K562 (cell line): ENCODE results near the gene AGPAT2. TPM values are rescaled to one million over a fixed set of nuclear protein-coding genes. Genes with fewer than 3 reads are reported as not detected.
A peak's percentile ranks its signal among the peaks of the same experiment; 100 is the strongest.

Experiments
- ATAC-seq: fragments of 200-7000 bp; cut with Tn5 transposase; 3 replicates; pipeline ENCODE4 v1.9.1; 2020; ENCODE audit warnings: moderate library complexity
- BruUV-seq: library from RNA; stranded (reverse); fragments of 400-500 nt; replicated peaks from 2 replicates; lab custom pipeline; 2021; lab: Mats Ljungman, UMichigan
- CTCF ChIA-PET: fragments of 300-600 bp; formaldehyde crosslinking; extraction: SDS; loops from one replicate; lab custom pipeline; 2021; ENCODE audit warnings: low intra/inter-chr PET ratio; lab: Yijun Ruan, JAX
- POLR2A ChIA-PET: fragments of 300-600, 350-650 bp; sonication (Branson Sonifier 250); formaldehyde crosslinking; extraction: SDS; loops from one replicate; lab custom pipeline; 2021; ENCODE audit warnings: antibody characterized with exemption, inconsistent platforms; lab: Yijun Ruan, JAX
- DNase-seq, 4 experiments: peaks; one replicate each; pipeline versions ENCODE4 v3.0.0 to v3.0.0-alpha.2; 2011 to 2018; ENCODE audit warnings: low spot score in 3 of 4, mixed read lengths in 3 of 4; ENCODE audit errors: extremely low read depth in 1 of 4
- FAIRE-seq: peaks from 2 replicates; lab custom pipeline; 2011; peaks lifted over from hg19 to GRCh38; lab: Jason Lieb, UNC
- H2AFZ ChIP-seq: 2 replicates; pipeline ENCODE4 v1.6.0; 2011; ENCODE audit warnings: low read depth, low read length, control low read depth, inconsistent platforms
- H3K27ac ChIP-seq: fragments of 200-600 bp; 3 replicates; pipeline ENCODE4 v1.8.0; 2011; ENCODE audit warnings: low read depth, mild to moderate bottlenecking, control low read depth, inconsistent platforms, low read length, moderate library complexity, mixed read lengths; ENCODE audit errors: extremely low read depth
- H3K27me3 ChIP-seq, 2 experiments: fragments of 300-600 bp in 1 of 2; 2 replicates in 1 of 2; 3 replicates in 1 of 2; pipeline versions ENCODE4 v1.6.0 to v1.8.0; 2011; ENCODE audit warnings: inconsistent platforms in 2 of 2, low read length in 2 of 2, mild to moderate bottlenecking in 1 of 2, mixed read lengths in 1 of 2, moderate library complexity in 1 of 2; ENCODE audit not compliant: control insufficient read depth in 2 of 2, insufficient read depth in 2 of 2
- H3K36me3 ChIP-seq: fragments of 300-600 bp; 3 replicates; pipeline ENCODE4 v1.8.0; 2011; ENCODE audit warnings: mild to moderate bottlenecking, low read length, inconsistent platforms; ENCODE audit not compliant: control insufficient read depth, insufficient read depth
- H3K4me1 ChIP-seq, 2 experiments: fragments of 200-600 bp in 1 of 2; replicated peaks in 1 of 2; 2 replicates in 1 of 2; 3 replicates in 1 of 2; pipeline versions ENCODE4 v1.5.1 to v1.8.0; 2011; ENCODE audit warnings: inconsistent platforms in 2 of 2, low read length in 2 of 2, mild to moderate bottlenecking in 1 of 2, mixed read lengths in 1 of 2, moderate library complexity in 1 of 2; ENCODE audit not compliant: control insufficient read depth in 2 of 2, insufficient read depth in 2 of 2
- H3K4me2 ChIP-seq: 2 replicates; pipeline ENCODE4 v1.6.1; 2011; ENCODE audit warnings: low read length, control low read depth, inconsistent platforms, mixed read lengths; ENCODE audit not compliant: insufficient read depth
- H3K4me3 ChIP-seq: fragments of 200-600 bp; sonication (generic), shearing (Covaris generic); 2 replicates; pipeline ENCODE4 v1.5.1; 2016; ENCODE audit warnings: control low read depth, inconsistent platforms
- H3K79me2 ChIP-seq: fragments of 200-600 bp; 3 replicates; pipeline ENCODE4 v1.8.0; 2011; ENCODE audit warnings: low read length, inconsistent platforms; ENCODE audit not compliant: control insufficient read depth, insufficient read depth
- H3K9ac ChIP-seq, 2 experiments: 2 replicates each; pipeline versions ENCODE4 v1.6.0 to v1.6.1; 2011; ENCODE audit warnings: low read depth in 2 of 2, low read length in 2 of 2, control low read depth in 1 of 2, inconsistent platforms in 1 of 2, mild to moderate bottlenecking in 1 of 2, mixed read lengths in 1 of 2; ENCODE audit not compliant: insufficient read depth in 1 of 2
- H3K9me1 ChIP-seq: one replicate; pipeline ENCODE4 v1.6.0; 2011; ENCODE audit warnings: inconsistent platforms, mild to moderate bottlenecking, low read length, moderate library complexity; ENCODE audit not compliant: control insufficient read depth, insufficient read depth
- H3K9me3 ChIP-seq: replicated peaks from 2 replicates; pipeline ENCODE4 v1.5.1; 2011; ENCODE audit warnings: low read depth, low read length, inconsistent platforms; ENCODE audit not compliant: control insufficient read depth, insufficient read depth
- H4K20me1 ChIP-seq: replicated peaks from 2 replicates; pipeline ENCODE4 v1.6.1; 2011; ENCODE audit warnings: low read length, inconsistent platforms, mixed read lengths; ENCODE audit not compliant: control insufficient read depth, insufficient read depth
- MAX ChIP-seq: sonication (generic); formaldehyde crosslinking; IDR thresholded peaks from 2 replicates; pipeline ENCODE4 v1.9.0; 2022; ENCODE audit warnings: mild to moderate bottlenecking, missing genetic modification reagents
- NFIC ChIP-seq: fragments of 450-650 bp; IDR thresholded peaks from 2 replicates; pipeline ENCODE4 v1.6.1; 2017; ENCODE audit warnings: mild to moderate bottlenecking, inconsistent platforms
- POLR2G ChIP-seq: fragments of 200-400 bp; formaldehyde crosslinking; IDR thresholded peaks from 2 replicates; pipeline ENCODE4 v1.6.1; 2017; ENCODE audit warnings: low read depth, mild to moderate bottlenecking, antibody characterized with exemption, low read length, moderate library complexity
- SREBF1 ChIP-seq: fragments of 150-350 bp; IDR thresholded peaks from 2 replicates; pipeline ENCODE4 v1.6.1; 2014; ENCODE audit warnings: antibody characterized with exemption, low read depth, low read length, borderline replicate concordance
- WGBS: fragments of 100-300 bp; shearing (Covaris generic); methylation state at CpG from one replicate; pipeline ENCODE4 v1.1.6; 2016; ENCODE audit warnings: low coverage, mixed read lengths; ENCODE audit not compliant: insufficient coverage; ENCODE audit errors: missing lambda C conversion rate; 5-methylcytosine and 5-hydroxymethylcytosine counted together
- in situ Hi-C: fragments of 300-500 bp; cut with MboI; formaldehyde crosslinking; loops from 4 replicates; pipeline ENCODE4 v1.15.0; 2018; ENCODE audit warnings: inconsistent platforms, mixed read lengths
- intact Hi-C: fragments of 100-400 bp; cut with micrococcal nuclease; formaldehyde crosslinking; loops from 2 replicates; pipeline ENCODE4 v1.14.2; 2022
- polyA plus RNA-seq, 8 experiments: library from polyadenylated mRNA; depleted of rRNA in 4 of 8; stranded (reverse) in 5 of 8; unstranded in 3 of 8; fragments of >200 nt; fragmentation: Nextera tagmentation in 2 of 8; fragmentation: Illumina TruSeq in 1 of 8; extraction: Ambion mirVana in 2 of 8; extraction: Trizol in 1 of 8; gene quantifications; 2 replicates each; pipeline versions ENCODE4 v1.2.1 to v1.2.3, GENCODE V29; 2011 to 2014; ENCODE audit warnings: inconsistent platforms in 1 of 8, missing spikeins in 1 of 8
- total RNA-seq, 7 experiments: library from RNA; depleted of rRNA in 6 of 7; stranded (reverse); fragments of >200 nt in 6 of 7; fragmentation: Illumina TruSeq in 2 of 7; extraction: Trizol in 2 of 7; gene quantifications; 2 replicates each; pipeline versions ENCODE4 v1.2.1 to v1.2.3, GENCODE V29; 2011 to 2021; ENCODE audit warnings: low replicate concordance in 1 of 7

Gene AGPAT2
- total and polyA plus RNA-seq, 9 of the 15 experiments (the other 6 are each of a cell fraction or from before 2014, with no cell fraction given): 0.13 to 54.5 (median 23.9) TPM

- H3K9me3 ChIP-seq: peaks cover 4% of the 10 kb centered on the region
- ChIA-PET POLR2A (interaction anchor here (0.6 to 1.8 kb wide), 7 partner anchors 8 to 407 kb away, joined by 3 to 5 read pairs (median 4); no protein-coding TSS in a partner anchor), CTCF (interaction anchor here (2.3 to 2.5 kb wide), 2 partner anchors 138 to 141 kb away, joined by 11 to 12 read pairs; no protein-coding TSS in a partner anchor)
- in situ Hi-C loops: loop anchor here (5.0 to 25.0 kb wide), 2 partner anchors 134 to 289 kb away; partner anchors contain the start of gene GPSM1
- H3K9ac ChIP-seq: no peak overlapping the region
- H3K4me2 ChIP-seq: no peak overlapping the region
- peaks cover 0 to 87% of the 10 kb centered on the region in 2 experiments; a peak in 4 of 5 replicates for H3K4me1 ChIP-seq
- no peaks in the 10 kb centered on the region for H3K9me1 ChIP-seq
- DNase-seq (no peak), FAIRE-seq (no peak), ATAC-seq (no peak)
- BruUV-seq: no TSS peak
- H3K27me3 ChIP-seq: peaks cover 0 to 12% of the 10 kb centered on the region in 2 experiments; a peak in 2 of 5 replicates
- no peak overlapping the region for H3K4me3 ChIP-seq
- no peak overlapping the region for H2AFZ ChIP-seq
- H3K79me2 ChIP-seq: no peaks in the 10 kb centered on the region
- intact Hi-C loops: loop anchor here (10.0 kb wide), 1 partner anchor 81 kb away; the partner anchor contains the start of gene NOTCH1
- H3K27ac ChIP-seq: no peak overlapping the region
- no peak for TF ChIP-seq SREBF1
- TF ChIP-seq NFIC: no peak
- TF ChIP-seq POLR2G: peak; percentile 50
- TF ChIP-seq MAX (CRISPR knock-in tag): 0 out of 2 replicates have a peak, but pooled peaks have one; percentile 21
- 35% methylated on average over 16 of the region's 30 CpGs for WGBS
- peaks cover 12% of the 10 kb centered on the region; the same call in 1 of the 2 replicates for H4K20me1 ChIP-seq
- no peaks in the 10 kb centered on the region for H3K36me3 ChIP-seq
Measured at GRCh38 chr9:136626066-136626725, 61.1 kb downstream of the AGPAT2 start.
